Measurements from ENCODE around the gene NR3C2.
A peak's percentile ranks its signal among the peaks of the same experiment; 100 is the strongest.

NR3C2 gene

GRCh38 chr4:148067301-148067916 is 374.8 kb downstream of the NR3C2 start:
- no peak for DNase-seq

GRCh38 chr4:148065075-148065474 is 377.1 kb downstream of the NR3C2 start:
- DNase-seq, result no peak

DNA sequence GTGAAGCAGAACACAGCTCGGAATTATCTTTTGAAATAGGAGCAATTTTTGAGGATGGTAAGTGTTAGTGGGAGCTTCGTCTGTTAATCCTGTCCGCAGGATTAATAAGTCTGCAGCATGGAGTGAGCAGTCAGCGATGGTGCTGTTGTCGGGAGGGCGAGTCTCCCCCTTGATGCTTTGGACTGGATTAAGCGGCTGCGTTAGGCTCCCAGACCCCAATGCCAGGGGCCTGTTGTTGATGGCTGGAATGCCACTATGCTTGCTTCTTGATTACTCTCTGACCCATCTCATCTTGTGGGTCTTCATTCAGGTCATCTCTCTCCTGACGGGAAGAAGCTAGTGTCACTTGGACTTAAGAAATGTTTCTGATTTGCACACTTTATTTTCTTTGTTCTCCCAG is 377.8 kb downstream of the NR3C2 start:
- no peak for DNase-seq

DNA sequence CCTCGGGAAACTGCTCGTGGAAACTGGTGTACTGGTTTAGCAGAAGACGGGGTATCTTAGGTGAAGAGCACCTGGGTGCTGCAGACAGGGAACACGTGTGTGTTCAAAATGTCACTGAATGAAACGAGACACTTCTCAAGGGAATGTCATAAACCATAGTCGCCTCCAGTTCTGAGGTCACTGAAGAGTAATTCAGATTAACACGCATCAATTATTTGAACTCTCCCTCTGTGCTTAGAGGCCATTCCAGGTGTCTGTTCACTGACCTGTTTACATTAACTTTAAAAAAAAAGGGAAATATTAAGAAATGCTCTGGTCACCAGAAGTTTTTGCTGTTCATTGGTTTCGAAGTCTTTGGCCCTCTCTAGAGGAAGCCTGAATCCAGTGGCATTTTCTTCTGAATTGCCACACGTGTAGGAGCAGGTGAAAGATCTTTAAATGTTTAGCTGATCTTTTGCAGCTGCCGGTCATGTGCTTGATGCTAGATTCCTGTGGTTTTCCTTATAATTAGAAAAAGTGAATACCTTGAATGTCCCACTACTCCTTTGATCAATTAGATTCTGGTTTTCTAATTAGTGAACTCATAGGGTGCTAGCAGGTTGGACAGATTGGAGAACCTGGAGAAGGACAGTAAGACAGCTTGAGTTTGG is 379.8 kb downstream of the NR3C2 start:
- DNase-seq, result no peak

- no peak for DNase-seq
These were observed 380.4 kb downstream of the NR3C2 start for GRCh38 chr4:148061795-148062194.

GRCh38 chr4:148061141-148061481 is 381.1 kb downstream of the NR3C2 start:
- DNase-seq, result no peak

DNA sequence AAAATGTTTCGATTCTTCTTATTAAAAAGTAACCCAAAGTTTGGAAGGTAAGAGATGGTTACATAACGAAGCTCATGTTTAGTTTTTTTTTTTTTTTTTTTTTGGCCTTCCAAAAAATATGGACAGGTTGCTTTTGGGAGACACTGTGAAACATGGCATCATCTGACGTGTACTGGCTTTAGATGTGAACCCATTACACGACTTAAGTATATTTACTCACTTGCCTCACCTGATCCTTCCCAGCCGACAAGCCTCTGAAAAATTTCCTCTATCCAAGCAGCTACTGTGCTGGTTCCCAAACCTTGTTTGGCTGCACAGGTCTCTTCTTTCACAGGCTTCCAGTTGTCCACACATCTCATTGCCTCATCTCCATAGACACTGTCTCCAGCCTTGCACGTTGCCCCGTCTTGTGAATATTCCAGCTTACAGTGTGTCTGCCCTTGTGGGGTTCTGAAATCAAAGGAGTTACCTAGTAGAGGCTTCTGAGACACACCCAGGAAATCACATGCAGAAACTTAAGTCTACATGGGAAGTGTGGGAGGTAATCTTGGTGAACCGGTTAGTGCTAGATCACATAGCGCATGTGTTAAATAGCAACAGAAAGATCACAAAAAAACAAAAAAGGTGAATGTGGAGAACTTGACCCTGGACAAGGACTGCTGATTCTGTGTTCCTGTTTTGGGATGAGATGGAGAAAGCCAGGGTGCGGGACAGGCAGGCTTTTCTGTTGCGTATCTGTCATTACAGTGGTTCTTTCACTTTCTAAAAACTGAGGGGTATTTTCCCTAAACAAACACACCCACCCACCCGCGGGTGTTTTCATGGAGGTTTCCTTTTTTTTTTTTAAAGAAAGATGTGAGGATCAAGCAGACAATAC is 381.7 kb downstream of the NR3C2 start:
- no peak for DNase-seq

DNA sequence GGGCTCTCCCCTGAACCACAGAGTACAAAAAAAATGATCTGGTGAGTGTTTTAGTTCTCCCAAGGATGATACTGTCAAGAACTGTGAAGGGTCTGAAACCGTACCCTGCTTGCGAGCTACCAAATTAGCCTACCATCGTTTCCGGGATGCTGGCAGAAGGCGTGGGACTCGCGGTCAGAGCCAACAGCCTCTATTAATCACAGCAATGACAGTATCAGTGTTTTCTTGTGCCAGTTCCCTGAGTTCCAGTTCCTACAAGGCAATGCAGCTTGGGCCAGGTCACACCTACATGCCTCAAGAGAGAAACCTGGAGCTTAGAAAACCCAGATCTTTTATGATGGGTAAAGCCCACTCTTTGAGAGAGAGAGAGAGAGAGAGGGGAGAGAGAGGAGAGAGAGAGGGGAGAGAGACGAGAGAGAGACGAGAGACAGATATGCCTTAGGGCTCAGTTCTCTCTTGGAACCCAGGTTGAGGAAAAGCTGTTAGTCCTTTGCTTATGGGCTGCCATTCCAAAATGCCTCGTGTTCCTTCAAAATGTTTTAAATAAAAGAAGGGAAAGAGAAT is 382.5 kb downstream of the NR3C2 start:
- DNase-seq, result no peak

- no peak for DNase-seq
These were observed 384.0 kb downstream of the NR3C2 start for GRCh38 chr4:148057984-148058859.

- DNase-seq, result no peak
These were observed 384.7 kb downstream of the NR3C2 start for GRCh38 chr4:148057516-148057915.

GRCh38 chr4:148056879-148057278 is 385.3 kb downstream of the NR3C2 start:
- no peak for DNase-seq

- no peak for DNase-seq
These were observed 386.4 kb downstream of the NR3C2 start for GRCh38 chr4:148055844-148056243.

DNA sequence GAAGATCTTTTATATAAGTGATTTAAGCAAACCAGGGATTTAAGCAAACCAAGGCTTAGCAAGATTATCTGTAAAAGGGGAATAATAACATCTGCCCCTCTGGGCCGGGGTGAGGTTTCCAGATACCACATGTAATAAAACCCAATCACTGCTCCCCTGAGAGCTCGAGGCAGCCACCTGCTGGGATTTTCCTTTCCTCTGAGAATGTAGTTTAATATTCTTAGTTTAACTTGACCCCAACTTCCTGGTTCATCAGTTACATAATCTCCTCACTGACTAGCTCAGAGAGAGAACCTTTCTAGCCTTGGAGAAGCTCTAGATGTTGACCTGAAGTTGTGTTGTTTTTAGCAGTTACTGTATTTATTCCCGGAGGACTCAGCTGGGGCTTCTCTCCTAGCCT is 387.9 kb downstream of the NR3C2 start:
- no peak for DNase-seq

DNA sequence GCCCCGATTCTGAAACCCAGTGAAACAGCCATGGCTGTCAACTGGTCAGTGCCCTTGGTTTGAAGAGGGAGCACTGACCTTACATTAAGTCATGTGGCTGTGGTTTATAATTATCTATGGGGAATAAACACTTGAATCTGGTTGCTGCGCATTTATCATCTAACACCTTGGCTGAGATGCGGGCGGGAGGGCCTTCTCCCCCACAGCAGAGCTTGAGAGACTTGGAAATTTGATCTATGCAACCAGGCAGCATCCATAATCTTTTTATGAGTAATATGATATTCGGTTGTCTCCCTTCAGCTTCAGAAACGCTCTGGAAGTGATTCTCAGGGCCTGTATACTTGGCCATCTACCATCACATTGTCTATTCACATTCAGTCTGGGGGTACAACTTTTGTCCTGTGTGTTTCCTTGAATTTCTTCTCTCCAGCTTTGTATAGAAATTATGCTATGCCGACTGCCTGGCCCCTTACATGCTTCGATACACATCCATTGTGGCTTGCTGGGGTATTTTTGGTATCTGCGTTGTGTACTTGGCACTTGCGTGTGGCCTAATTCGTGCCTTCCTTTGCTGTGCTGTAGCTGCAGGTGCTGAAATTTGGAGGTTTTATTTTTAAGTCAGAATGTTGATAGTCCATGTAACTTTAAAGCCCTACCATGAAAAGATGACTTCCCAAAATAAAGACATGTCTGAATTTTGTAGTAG is 388.8 kb downstream of the NR3C2 start:
- no peak for DNase-seq

DNA sequence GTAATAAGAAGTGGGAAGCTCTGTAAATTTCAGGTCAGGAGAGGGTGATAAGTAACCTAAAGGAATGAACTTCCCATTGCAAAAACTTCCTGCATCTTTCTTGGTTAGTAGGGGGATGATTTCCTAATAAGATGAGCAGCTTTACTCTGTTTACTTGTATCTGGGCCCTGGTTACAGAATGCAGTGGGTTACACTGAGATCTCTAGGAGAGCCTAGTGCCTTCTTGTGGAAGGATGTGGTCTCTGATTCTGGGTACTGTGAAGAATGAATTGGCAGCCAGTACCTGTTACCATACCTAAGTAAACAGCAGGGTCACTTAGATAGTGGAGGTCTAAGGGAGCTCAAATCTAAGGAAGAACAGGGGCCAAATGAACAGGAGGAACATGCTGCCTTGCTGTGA is 389.8 kb downstream of the NR3C2 start:
- no peak for DNase-seq

DNA sequence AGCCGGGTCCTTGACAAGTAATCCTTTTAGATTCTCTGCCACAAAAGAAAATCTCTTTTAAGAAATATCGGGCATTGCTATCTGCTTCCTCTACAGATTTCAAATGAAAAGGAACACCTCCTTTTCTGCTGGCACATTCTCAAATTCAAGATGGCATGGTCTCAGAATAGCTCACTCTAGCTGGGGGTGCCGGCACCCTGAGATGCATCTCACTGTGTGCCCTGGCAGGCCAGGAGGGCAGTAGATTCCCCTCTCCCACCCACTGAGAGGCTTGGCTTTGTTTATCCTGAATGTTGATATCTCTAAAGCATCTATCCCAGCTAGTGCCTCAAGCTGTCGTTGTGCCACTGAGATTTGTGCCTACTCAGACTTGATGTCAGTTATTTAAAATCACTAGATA is 390.8 kb downstream of the NR3C2 start:
- DNase-seq, result no peak

DNA sequence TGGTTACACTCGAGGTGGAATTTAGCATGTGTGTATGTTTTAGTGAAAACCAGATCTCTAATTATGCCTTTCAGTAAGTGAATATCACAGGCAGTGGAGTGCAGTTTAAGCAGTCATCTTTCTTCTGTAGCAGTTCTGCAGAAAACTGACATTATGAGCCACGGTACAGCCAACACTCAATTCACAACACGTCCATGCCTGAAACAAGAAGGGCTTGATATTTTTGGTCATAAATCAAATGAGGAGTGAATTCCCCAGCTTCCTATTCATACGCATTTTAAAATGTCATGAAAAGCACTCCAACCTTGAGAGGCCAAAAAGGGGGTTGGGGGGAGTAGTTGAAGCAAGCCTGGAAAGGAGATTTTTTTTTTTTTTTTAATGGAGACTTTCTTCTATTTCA is 393.6 kb downstream of the NR3C2 start:
- DNase-seq, result no peak

DNA sequence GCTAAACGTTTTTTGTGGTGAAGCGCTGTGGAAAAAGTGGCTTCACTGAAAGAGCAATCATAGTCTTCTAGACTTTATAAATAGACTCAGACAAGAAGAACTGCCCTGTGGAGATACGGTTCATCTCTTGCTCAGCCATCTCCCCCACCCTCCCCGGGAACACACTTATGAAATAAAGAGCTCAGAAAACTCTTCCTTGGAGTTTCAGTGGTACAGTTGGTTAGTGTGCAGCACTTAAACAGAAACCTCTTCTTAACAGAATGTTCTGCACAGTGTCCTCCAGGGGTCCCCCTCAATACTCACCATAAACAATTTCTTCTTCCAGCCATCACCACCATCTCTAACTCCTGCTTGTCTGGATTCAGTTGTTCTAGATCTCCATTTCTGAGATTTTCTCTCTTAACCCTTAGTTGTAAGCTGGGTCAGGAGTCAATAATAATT is 397.3 kb downstream of the NR3C2 start:
- DNase-seq, result peak in 1 of 2 experiments; percentile 13

- DNase-seq, result no peak
These were observed 397.9 kb downstream of the NR3C2 start for GRCh38 chr4:148044089-148044911.

- DNase-seq, result no peak
These were observed 400.4 kb downstream of the NR3C2 start for GRCh38 chr4:148041606-148042329.
